Activated B cell treated with CpG ODN at 0.5 μM for 24 hours (primary cell): ENCODE data around the gene SPG7. TPM values are rescaled to one million over a fixed set of nuclear protein-coding genes. Genes with fewer than 3 reads are reported as not detected.

Experiments used
- ATAC-seq: fragments of 200-7000 bp; cut with Tn5 transposase; one replicate; pipeline ENCODE4 v1.10.0; 2021; ENCODE audit warnings: low read depth, mild to moderate bottlenecking, moderate library complexity
- CTCF ChIA-PET: fragments of 350-600 bp; sonication (Branson Sonifier 250); formaldehyde crosslinking; loops from one replicate; lab custom pipeline; 2021; ENCODE audit warnings: antibody characterized with exemption; lab: Charles Lee
- POLR2A ChIA-PET: fragments of 350-600 bp; sonication (Branson Sonifier 250); formaldehyde crosslinking; loops from one replicate; lab custom pipeline; 2021; ENCODE audit warnings: antibody characterized with exemption; lab: Charles Lee
- DNase-seq: peaks from one replicate; pipeline ENCODE4 v3.0.0; 2022
- H3K27ac Mint-ChIP-seq: one replicate; pipeline ENCODE4 v1.8.0; 2020; ENCODE audit warnings: mixed read lengths
- H3K27me3 Mint-ChIP-seq: one replicate; pipeline ENCODE4 v1.8.0; 2021; ENCODE audit warnings: mixed read lengths
- H3K36me3 Mint-ChIP-seq: one replicate; pipeline ENCODE4 v1.8.0; 2021; ENCODE audit warnings: low read depth, mixed read lengths
- H3K4me1 Mint-ChIP-seq: one replicate; pipeline ENCODE4 v1.8.0; 2021; ENCODE audit warnings: mixed read lengths
- H3K4me3 Mint-ChIP-seq: one replicate; pipeline ENCODE4 v1.8.0; 2020; ENCODE audit warnings: mild to moderate bottlenecking, mixed read lengths
- H3K9me3 Mint-ChIP-seq: one replicate; pipeline ENCODE4 v1.8.0; 2020; ENCODE audit warnings: mixed read lengths
- intact Hi-C: fragments of 100-400 bp; cut with micrococcal nuclease; formaldehyde crosslinking; loops from one replicate; pipeline ENCODE4 v1.15.1; 2024
- total RNA-seq: library from RNA; stranded (reverse); gene quantifications from 2 replicates; pipeline ENCODE4 v1.2.3, GENCODE V29; 2022
- TF ChIP-seq, protein P1 (sequence below): fragments of 200-600 bp; IDR thresholded peaks from one replicate; pipeline ENCODE4 v1.8.0; 2022; ENCODE audit warnings: antibody characterized with exemption, mild to moderate bottlenecking

Gene SPG7
- total RNA-seq, 1 donor from 2014 or later: 102 TPM

DNA sequence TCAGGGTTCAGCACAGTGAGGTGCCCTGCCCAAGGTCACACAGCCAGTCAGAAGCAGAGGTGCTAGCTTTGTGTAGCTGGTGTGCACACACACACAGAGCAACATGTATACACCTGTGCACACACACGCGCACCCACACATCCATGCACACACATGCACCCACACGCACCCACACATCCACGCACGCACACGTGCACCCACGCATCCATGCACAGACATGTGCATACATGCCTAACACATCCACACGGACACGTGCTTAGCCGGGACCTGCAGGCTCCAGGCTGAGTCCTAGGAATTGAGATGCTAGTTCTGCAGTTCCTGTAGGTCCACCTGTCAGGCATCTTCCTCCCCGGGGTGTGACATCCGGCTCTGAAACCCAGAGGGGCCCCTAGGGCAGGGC is 92.2 kb downstream of the SPG7 start:
- TF ChIP-seq, protein P1, sequence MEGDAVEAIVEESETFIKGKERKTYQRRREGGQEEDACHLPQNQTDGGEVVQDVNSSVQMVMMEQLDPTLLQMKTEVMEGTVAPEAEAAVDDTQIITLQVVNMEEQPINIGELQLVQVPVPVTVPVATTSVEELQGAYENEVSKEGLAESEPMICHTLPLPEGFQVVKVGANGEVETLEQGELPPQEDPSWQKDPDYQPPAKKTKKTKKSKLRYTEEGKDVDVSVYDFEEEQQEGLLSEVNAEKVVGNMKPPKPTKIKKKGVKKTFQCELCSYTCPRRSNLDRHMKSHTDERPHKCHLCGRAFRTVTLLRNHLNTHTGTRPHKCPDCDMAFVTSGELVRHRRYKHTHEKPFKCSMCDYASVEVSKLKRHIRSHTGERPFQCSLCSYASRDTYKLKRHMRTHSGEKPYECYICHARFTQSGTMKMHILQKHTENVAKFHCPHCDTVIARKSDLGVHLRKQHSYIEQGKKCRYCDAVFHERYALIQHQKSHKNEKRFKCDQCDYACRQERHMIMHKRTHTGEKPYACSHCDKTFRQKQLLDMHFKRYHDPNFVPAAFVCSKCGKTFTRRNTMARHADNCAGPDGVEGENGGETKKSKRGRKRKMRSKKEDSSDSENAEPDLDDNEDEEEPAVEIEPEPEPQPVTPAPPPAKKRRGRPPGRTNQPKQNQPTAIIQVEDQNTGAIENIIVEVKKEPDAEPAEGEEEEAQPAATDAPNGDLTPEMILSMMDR: no peak
- H3K27me3 Mint-ChIP-seq: peaks cover 5% of the 10 kb centered on the region
- peaks cover 8% of the 10 kb centered on the region for H3K4me1 Mint-ChIP-seq
- intact Hi-C loops: no loop called here
- H3K9me3 Mint-ChIP-seq: no peaks in the 10 kb centered on the region
- no peak overlapping the region for H3K4me3 Mint-ChIP-seq
- no peaks in the 10 kb centered on the region for H3K36me3 Mint-ChIP-seq
- H3K27ac Mint-ChIP-seq: no peak overlapping the region
- CTCF ChIA-PET: no interaction called here
- no peak for DNase-seq
- POLR2A ChIA-PET: interaction anchor here (1.5 kb wide), 1 partner anchor 39 kb away, joined by 3 read pairs; no protein-coding TSS in a partner anchor
- no peak for ATAC-seq

GRCh38 chr16:89600956-89601355 is 92.8 kb downstream of the SPG7 start:
- POLR2A ChIA-PET: interaction anchor here (1.5 kb wide), 1 partner anchor 40 kb away, joined by 3 read pairs; no protein-coding TSS in a partner anchor
- H3K4me1 Mint-ChIP-seq: peaks cover 8% of the 10 kb centered on the region
- H3K4me3 Mint-ChIP-seq: no peak overlapping the region
- ATAC-seq: no peak
- H3K36me3 Mint-ChIP-seq: no peaks in the 10 kb centered on the region
- H3K9me3 Mint-ChIP-seq: no peaks in the 10 kb centered on the region
- CTCF ChIA-PET: no interaction called here
- H3K27me3 Mint-ChIP-seq: peaks cover 5% of the 10 kb centered on the region
- DNase-seq: no peak
- intact Hi-C loops: no loop called here
- no peak overlapping the region for H3K27ac Mint-ChIP-seq
- TF ChIP-seq, protein P1: no peak

DNA sequence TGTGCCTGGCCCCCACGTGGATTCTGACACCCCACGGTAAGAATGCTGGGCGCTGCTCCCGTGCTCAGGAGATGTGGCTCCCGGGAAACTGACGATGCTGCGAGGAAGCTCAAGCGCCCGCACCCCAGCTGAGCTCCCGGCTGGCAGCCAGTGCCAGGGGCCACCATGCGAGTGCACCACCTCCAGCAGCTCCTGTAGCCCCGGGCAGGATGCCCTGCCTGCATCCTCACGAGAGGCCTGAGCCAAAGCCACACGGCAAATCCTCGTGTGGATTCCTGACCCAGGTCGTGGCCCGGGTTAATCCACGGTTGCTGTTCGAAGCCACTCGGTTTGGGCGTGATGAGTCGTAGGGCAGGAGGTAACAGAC is 93.7 kb downstream of the SPG7 start:
- Mint-ChIP-seq H3K9me3 (no peaks in the 10 kb centered on the region), H3K4me3 (no peak overlapping the region), H3K27me3 (peaks cover 5% of the 10 kb centered on the region), H3K4me1 (peaks cover 8% of the 10 kb centered on the region), H3K36me3 (no peaks in the 10 kb centered on the region), H3K27ac (no peak overlapping the region)
- DNase-seq (no peak), ATAC-seq (no peak)
- ChIA-PET POLR2A (no interaction called here), CTCF (no interaction called here)
- TF ChIP-seq, protein P1: no peak
- intact Hi-C loops: no loop called here

DNA sequence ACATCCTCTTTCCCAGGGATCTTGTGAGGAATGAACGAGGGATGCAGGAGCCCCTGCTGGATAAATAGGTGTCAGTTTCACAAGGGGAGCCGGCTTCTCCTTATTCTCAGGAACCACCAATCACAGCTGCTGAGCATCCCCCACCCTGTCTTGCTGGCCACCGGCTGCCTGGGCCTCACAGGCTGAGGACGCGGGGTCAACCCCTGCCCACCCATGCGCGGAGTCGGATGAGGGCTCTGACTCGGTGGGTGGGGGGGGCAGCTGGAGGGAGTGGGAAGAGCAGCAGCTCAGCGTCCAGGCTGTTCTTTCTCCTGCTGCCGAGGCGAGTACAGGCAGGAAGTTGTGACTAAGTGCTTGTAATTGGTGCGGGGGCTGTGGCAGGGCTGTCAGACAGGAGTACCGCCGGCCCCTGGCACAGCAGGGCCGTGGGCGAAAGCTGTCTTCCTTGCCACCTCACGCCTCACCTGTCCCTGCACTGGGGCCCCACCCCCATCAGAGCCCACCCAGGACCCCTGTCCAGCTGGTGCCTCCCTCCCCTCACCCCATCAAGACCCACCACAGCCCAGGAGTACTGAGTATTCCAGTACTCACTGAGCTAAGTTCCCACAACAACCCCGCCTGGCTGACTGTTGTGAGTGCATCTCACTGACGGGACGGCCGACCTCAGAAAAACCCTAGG is 94.2 kb downstream of the SPG7 start:
- H3K4me3 Mint-ChIP-seq: no peak overlapping the region
- TF ChIP-seq, protein P1: no peak
- no peaks in the 10 kb centered on the region for H3K9me3 Mint-ChIP-seq
- DNase-seq (no peak), ATAC-seq (peak; percentile 52)
- ChIA-PET CTCF (no interaction called here), POLR2A (no interaction called here)
- H3K27ac Mint-ChIP-seq: no peak overlapping the region
- no peaks in the 10 kb centered on the region for H3K36me3 Mint-ChIP-seq
- H3K4me1 Mint-ChIP-seq: peaks cover 8% of the 10 kb centered on the region
- peaks cover 5% of the 10 kb centered on the region for H3K27me3 Mint-ChIP-seq
- intact Hi-C loops: no loop called here

DNA sequence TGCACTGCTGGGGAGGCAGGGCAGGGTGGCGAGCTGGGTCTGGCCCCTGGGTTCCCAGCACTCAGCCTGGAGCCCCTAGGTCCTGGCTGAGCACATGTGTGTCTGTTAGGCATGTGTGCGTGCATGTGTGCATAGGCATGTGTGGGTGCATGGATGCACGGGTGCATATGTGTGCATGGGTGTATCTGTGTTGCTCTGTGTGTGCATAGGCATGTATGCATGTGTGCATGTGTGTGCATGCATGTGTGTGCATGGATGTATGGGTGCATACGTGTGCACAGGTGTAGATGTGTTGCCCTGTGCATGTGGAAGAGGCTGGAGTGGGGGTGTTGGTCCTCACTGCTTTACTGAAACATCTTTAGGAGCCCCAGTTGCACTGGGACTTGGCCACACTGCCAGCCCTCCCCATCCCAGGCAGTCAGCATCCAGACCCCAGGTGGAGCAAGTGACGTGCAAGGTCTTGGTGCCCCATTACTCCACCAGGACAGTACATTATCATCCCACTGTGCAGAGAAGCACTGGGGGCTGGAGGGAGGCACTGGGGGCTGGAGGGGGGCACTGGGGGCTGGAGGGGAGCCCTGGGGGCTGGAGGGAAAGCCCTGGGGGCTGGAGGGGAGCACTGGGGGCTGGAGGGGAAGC is 94.9 kb downstream of the SPG7 start:
- ChIA-PET CTCF (no interaction called here), POLR2A (no interaction called here)
- H3K27ac Mint-ChIP-seq: no peak overlapping the region

More for the DNA sequence above, 94.9 kb downstream of the SPG7 start:
- Mint-ChIP-seq H3K27me3 (peaks cover 5% of the 10 kb centered on the region), H3K36me3 (no peaks in the 10 kb centered on the region), H3K4me1 (peaks cover 8% of the 10 kb centered on the region), H3K4me3 (no peak overlapping the region), H3K9me3 (no peaks in the 10 kb centered on the region)
- DNase-seq (no peak), ATAC-seq (no peak)
- intact Hi-C loops: no loop called here
- TF ChIP-seq, protein P1: no peak
